ENCODE measurements around the gene MAPRE3. TPM values are rescaled to one million over a fixed set of nuclear protein-coding genes. Genes with fewer than 3 reads are reported as not detected.

Gene MAPRE3
- total and polyA plus RNA-seq, 3 experiments from 2014 or later, result 2.0 to 3.0 (median 2.4) TPM

DNA sequence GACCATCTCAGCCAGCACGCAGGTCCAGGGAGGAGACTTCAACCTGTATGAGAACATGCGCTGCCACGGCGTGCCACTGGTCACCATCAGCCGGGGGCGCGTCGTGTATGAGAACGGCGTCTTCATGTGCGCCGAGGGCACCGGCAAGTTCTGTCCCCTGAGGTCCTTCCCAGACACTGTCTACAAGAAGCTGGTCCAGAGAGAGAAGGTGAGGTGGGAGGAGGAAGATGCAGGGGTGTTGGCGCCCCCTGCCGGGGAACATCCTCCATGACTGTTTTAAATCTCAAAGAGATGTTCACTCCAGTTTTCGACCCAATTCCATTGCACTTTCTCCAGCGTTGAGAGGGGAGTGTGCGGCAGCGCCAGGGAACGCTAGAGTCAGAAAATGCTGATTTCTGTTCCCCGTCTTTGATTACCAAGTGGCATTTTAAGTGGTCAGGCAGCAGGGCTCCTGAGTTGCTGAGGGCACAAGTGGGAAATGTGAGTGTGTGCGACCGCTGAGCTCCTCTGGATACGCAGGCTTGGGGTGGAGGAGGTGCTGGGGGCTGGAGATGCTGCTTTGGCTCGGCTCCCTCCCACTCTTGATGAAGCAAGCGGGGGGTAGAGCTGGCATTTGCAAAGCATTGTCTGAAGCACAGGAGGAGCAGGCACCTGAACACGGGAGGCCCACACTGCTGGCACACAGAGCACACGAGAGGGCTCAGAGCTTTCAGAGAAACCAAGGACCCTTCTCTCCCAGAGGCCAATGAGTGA lies 27.7 kb upstream of the MAPRE3 start:
- H3K36me3 ChIP-seq (ENCODE audit: insufficient read depth, low read length), result no peaks in the 10 kb centered on the region
- ChIA-PET POLR2A (no interaction called here), CTCF (interaction anchor here (0.9 to 6.6 kb wide), 6 partner anchors 10 to 96 kb away, joined by 3 to 35 read pairs (median 4); partner anchors contain the start of gene DPYSL5)
- H3K27me3 Mint-ChIP-seq, result peaks cover 14 to 21% of the 10 kb centered on the region in 2 donors
- peak; percentile 30 to 62 (median 38) for DNase-seq
- H3K9me3 Mint-ChIP-seq, result no peaks in the 10 kb centered on the region
- no peaks in the 10 kb centered on the region for H3K9me3 ChIP-seq (ENCODE audit: low read length)
- no peak overlapping the region for H3K4me3 Mint-ChIP-seq
- H3K4me1 ChIP-seq (ENCODE audit: insufficient read depth, low read length), result no peaks in the 10 kb centered on the region
- H3K4me3 ChIP-seq (ENCODE audit: low read length), result no peak overlapping the region
- H3K36me3 Mint-ChIP-seq, result no peaks in the 10 kb centered on the region
- peak overlapping the region in 1 of 8 donors; percentile 61 for H3K27ac Mint-ChIP-seq
- H3K4me1 Mint-ChIP-seq, result peaks cover 0 to 4% (median 3%) of the 10 kb centered on the region in 3 donors
- no peak overlapping the region for H3K27ac ChIP-seq (ENCODE audit: low read depth, low read length)
- no peaks in the 10 kb centered on the region for H3K27me3 ChIP-seq (ENCODE audit: insufficient read depth, low read length, poor library complexity, severe bottlenecking)

DNA sequence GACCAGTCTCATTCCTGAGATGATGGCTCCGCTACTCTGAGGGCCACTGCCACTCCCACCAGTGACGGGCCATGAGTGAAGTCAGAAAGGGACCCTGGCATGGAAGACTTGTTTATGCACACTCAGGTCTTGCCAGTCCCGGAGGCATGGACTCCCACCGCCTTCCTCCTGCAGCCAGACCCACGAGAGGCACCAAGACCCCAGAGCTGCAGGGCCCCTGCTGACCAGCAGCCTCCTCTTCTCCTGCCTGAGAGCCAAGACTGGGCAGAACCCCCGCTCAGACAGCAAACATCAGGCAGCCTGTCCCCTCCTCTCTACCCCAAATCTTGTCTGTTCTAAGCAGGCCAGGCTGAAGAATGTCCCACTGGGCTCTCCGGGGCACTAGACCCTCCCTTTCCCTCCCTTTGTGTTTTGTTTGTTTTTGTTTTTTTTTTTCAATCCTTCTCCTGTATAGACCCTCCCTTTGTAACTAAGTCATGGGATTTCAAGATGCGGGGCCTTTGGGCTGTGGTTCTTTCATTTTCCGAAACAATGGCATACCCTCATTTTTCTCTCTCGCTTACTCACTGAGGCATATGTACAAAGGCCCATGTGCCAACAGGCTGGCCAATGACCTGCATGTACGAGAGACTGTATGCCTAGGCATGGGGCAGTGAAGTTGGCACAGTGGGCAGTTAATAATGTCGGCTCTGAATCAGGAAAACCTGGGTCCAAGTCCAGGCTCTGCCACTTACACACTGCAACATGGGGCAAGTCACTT lies 24.3 kb upstream of the MAPRE3 start:
- Histone ChIP-seq H3K27ac (ENCODE audit: low read depth, low read length) (no peak overlapping the region), H3K27me3 (ENCODE audit: insufficient read depth, low read length, poor library complexity, severe bottlenecking) (no peaks in the 10 kb centered on the region), H3K9me3 (ENCODE audit: low read length) (no peaks in the 10 kb centered on the region), H3K4me1 (ENCODE audit: insufficient read depth, low read length) (no peaks in the 10 kb centered on the region), H3K36me3 (ENCODE audit: insufficient read depth, low read length) (no peaks in the 10 kb centered on the region), H3K4me3 (ENCODE audit: low read length) (no peak overlapping the region)
- no peak overlapping the region for H3K4me3 Mint-ChIP-seq
- H3K27me3 Mint-ChIP-seq, result peaks cover 16 to 39% of the 10 kb centered on the region in 2 donors
- ChIA-PET CTCF (no interaction called here), POLR2A (no interaction called here)
- H3K36me3 Mint-ChIP-seq, result no peaks in the 10 kb centered on the region
- H3K9me3 Mint-ChIP-seq, result no peaks in the 10 kb centered on the region
- H3K27ac Mint-ChIP-seq, result no peak overlapping the region
- DNase-seq, result no peak
- H3K4me1 Mint-ChIP-seq, result peaks cover 0 to 4% (median 3%) of the 10 kb centered on the region in 3 donors

GRCh38 chr2:26946841-26947784 lies 23.3 kb upstream of the MAPRE3 start:
- no peak overlapping the region for H3K27ac Mint-ChIP-seq
- no peaks in the 10 kb centered on the region for H3K9me3 ChIP-seq (ENCODE audit: low read length)
- peaks cover 0 to 4% (median 3%) of the 10 kb centered on the region in 3 donors for H3K4me1 Mint-ChIP-seq
- no peaks in the 10 kb centered on the region for H3K36me3 ChIP-seq (ENCODE audit: insufficient read depth, low read length)
- H3K27me3 ChIP-seq (ENCODE audit: insufficient read depth, low read length, poor library complexity, severe bottlenecking), result no peaks in the 10 kb centered on the region
- POLR2A ChIA-PET, result no interaction called here
- H3K9me3 Mint-ChIP-seq, result no peaks in the 10 kb centered on the region
- H3K27me3 Mint-ChIP-seq, result peaks cover 16 to 45% of the 10 kb centered on the region in 2 donors
- no peak for DNase-seq
- no peaks in the 10 kb centered on the region for H3K36me3 Mint-ChIP-seq
- H3K27ac ChIP-seq (ENCODE audit: low read depth, low read length), result no peak overlapping the region
- no peak overlapping the region for H3K4me3 Mint-ChIP-seq
- H3K4me1 ChIP-seq (ENCODE audit: insufficient read depth, low read length), result no peaks in the 10 kb centered on the region
- no peak overlapping the region for H3K4me3 ChIP-seq (ENCODE audit: low read length)
- CTCF ChIA-PET, result interaction anchor here (1.1 kb wide), 1 partner anchor 101 kb away, joined by 3 read pairs; no protein-coding TSS in a partner anchor

DNA sequence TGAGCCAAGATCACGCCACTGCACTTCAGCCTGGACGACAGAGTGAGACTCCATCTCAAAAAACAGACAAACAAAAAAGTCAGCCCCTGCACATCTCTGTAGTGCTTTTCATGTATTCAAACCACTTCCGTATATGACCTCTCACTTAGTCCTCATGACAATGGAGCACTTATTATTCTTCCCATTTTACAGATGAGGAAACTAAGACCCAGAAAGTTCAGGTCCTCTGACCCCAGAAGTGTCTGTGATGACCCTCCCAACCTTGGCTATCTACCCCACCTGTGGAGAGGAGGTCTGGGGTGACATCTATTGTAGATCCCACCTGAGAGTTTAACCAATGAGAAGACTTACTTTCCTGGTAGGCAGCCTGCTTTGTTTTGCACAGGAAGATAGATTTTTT lies 21.6 kb upstream of the MAPRE3 start:
- no peak overlapping the region for H3K4me3 ChIP-seq (ENCODE audit: low read length)
- Mint-ChIP-seq H3K27ac (no peak overlapping the region), H3K4me3 (no peak overlapping the region), H3K36me3 (no peaks in the 10 kb centered on the region), H3K4me1 (no peaks in the 10 kb centered on the region), H3K9me3 (no peaks in the 10 kb centered on the region), H3K27me3 (peaks cover 10 to 41% of the 10 kb centered on the region in 2 donors)
- no peaks in the 10 kb centered on the region for H3K4me1 ChIP-seq (ENCODE audit: insufficient read depth, low read length)
- H3K36me3 ChIP-seq (ENCODE audit: insufficient read depth, low read length), result no peaks in the 10 kb centered on the region
- DNase-seq, result no peak
- H3K27ac ChIP-seq (ENCODE audit: low read depth, low read length), result no peak overlapping the region
- ChIA-PET CTCF (no interaction called here), POLR2A (no interaction called here)
- peaks cover 4% of the 10 kb centered on the region for H3K27me3 ChIP-seq (ENCODE audit: insufficient read depth, low read length, poor library complexity, severe bottlenecking)
- no peaks in the 10 kb centered on the region for H3K9me3 ChIP-seq (ENCODE audit: low read length)

DNA sequence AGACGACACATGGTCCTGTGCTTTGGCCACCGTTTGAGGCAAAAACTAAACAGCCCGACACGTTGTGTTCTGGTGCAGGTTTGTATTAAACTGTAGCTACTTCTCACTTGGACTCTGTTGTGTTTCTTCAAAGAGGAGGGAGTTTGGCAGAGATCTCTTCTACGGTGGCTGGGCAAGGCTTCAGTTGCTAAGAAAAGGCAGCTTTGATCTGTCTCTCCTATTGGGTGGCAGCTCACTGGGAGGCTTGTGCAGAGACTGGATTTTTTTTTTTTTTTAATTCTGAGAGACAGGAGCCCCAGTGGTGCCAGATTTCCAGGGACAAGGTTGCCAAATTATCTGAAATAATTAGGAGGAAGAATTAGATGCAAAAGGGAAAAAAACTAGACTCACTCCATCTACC lies 20.2 kb upstream of the MAPRE3 start:
- Mint-ChIP-seq H3K36me3 (no peaks in the 10 kb centered on the region), H3K4me3 (no peak overlapping the region), H3K9me3 (no peaks in the 10 kb centered on the region), H3K27me3 (peaks cover 13 to 53% of the 10 kb centered on the region in 2 donors), H3K4me1 (no peaks in the 10 kb centered on the region), H3K27ac (no peak overlapping the region)
- POLR2A ChIA-PET, result no interaction called here
- Histone ChIP-seq H3K27me3 (ENCODE audit: insufficient read depth, low read length, poor library complexity, severe bottlenecking) (peaks cover 10% of the 10 kb centered on the region), H3K9me3 (ENCODE audit: low read length) (no peaks in the 10 kb centered on the region), H3K27ac (ENCODE audit: low read depth, low read length) (no peak overlapping the region), H3K4me3 (ENCODE audit: low read length) (no peak overlapping the region), H3K4me1 (ENCODE audit: insufficient read depth, low read length) (no peaks in the 10 kb centered on the region), H3K36me3 (ENCODE audit: insufficient read depth, low read length) (no peaks in the 10 kb centered on the region)
- DNase-seq, result no peak
- CTCF ChIA-PET, result interaction anchor here (1.5 kb wide), 1 partner anchor 104 kb away, joined by 5 read pairs; no protein-coding TSS in a partner anchor

DNA sequence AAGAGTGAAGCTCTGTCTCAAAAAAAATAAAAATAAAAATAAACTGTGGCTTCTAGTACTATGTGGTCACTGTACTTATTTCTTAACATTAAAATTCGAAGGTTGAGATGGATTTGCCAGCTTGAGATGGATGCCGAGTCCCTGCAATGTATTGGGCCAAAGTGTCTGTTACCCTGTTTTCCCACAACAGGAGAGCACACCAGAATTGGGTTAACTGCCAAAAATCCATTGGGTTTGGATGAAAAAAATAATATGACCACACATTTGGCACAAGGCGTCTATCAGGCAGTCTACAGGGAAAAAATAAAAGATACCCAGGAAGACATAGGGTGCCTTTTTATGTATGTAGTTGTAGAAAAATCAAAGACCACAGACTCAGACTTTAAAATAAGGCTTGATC lies 19.2 kb upstream of the MAPRE3 start:
- Mint-ChIP-seq H3K4me1 (no peaks in the 10 kb centered on the region), H3K27me3 (peaks cover 11 to 56% of the 10 kb centered on the region in 2 donors), H3K36me3 (no peaks in the 10 kb centered on the region), H3K4me3 (no peak overlapping the region), H3K27ac (no peak overlapping the region), H3K9me3 (no peaks in the 10 kb centered on the region)
- POLR2A ChIA-PET, result no interaction called here
- Histone ChIP-seq H3K27me3 (ENCODE audit: insufficient read depth, low read length, poor library complexity, severe bottlenecking) (peaks cover 10% of the 10 kb centered on the region), H3K27ac (ENCODE audit: low read depth, low read length) (no peak overlapping the region), H3K36me3 (ENCODE audit: insufficient read depth, low read length) (no peaks in the 10 kb centered on the region), H3K4me1 (ENCODE audit: insufficient read depth, low read length) (no peaks in the 10 kb centered on the region), H3K4me3 (ENCODE audit: low read length) (no peak overlapping the region), H3K9me3 (ENCODE audit: low read length) (no peaks in the 10 kb centered on the region)
- DNase-seq, result no peak
- CTCF ChIA-PET, result interaction anchor here (0.7 to 1.5 kb wide), 2 partner anchors 18 to 105 kb away, joined by 4 to 5 read pairs; no protein-coding TSS in a partner anchor

GRCh38 chr2:26952374-26952773 lies 18.1 kb upstream of the MAPRE3 start:
- Mint-ChIP-seq H3K4me1 (no peaks in the 10 kb centered on the region), H3K9me3 (no peaks in the 10 kb centered on the region), H3K27ac (peak overlapping the region in 1 of 8 donors; percentile 58), H3K4me3 (no peak overlapping the region), H3K36me3 (no peaks in the 10 kb centered on the region), H3K27me3 (peaks cover 15 to 59% of the 10 kb centered on the region in 2 donors)
- Histone ChIP-seq H3K4me3 (ENCODE audit: low read length) (no peak overlapping the region), H3K36me3 (ENCODE audit: insufficient read depth, low read length) (no peaks in the 10 kb centered on the region), H3K4me1 (ENCODE audit: insufficient read depth, low read length) (no peaks in the 10 kb centered on the region), H3K9me3 (ENCODE audit: low read length) (no peaks in the 10 kb centered on the region), H3K27ac (ENCODE audit: low read depth, low read length) (no peak overlapping the region), H3K27me3 (ENCODE audit: insufficient read depth, low read length, poor library complexity, severe bottlenecking) (peaks cover 14% of the 10 kb centered on the region)
- ChIA-PET CTCF (interaction anchor here (1.9 kb wide), 1 partner anchor 10 kb away, joined by 9 read pairs; no protein-coding TSS in a partner anchor), POLR2A (no interaction called here)
- no peak for DNase-seq
